Stomach smooth muscle (tissue), 2 donors: ENCODE data around the gene PKP1.

ENCODE experiments used
- H3K27ac ChIP-seq: one replicate; pipeline ENCODE4 v1.7.0; 2013; ENCODE audit warnings: mild to moderate bottlenecking, low read length, inconsistent platforms
- H3K27me3 ChIP-seq, 2 donors: one replicate each; pipeline ENCODE4 v1.7.0; 2013; ENCODE audit warnings: low read length in 2 of 2; ENCODE audit not compliant: insufficient read depth in 2 of 2, control insufficient read depth in 1 of 2
- H3K36me3 ChIP-seq, 2 donors: one replicate each; pipeline ENCODE4 v1.7.0; 2013; ENCODE audit warnings: low read length in 2 of 2; ENCODE audit not compliant: control insufficient read depth in 2 of 2, insufficient read depth in 2 of 2
- H3K4me1 ChIP-seq: one replicate; pipeline ENCODE4 v1.7.0; 2013; ENCODE audit warnings: low read length; ENCODE audit not compliant: control insufficient read depth, insufficient read depth
- H3K4me3 ChIP-seq, 2 donors: one replicate each; pipeline ENCODE4 v1.7.0; 2013; ENCODE audit warnings: low read length in 2 of 2
- H3K9ac ChIP-seq, 2 donors: one replicate each; pipeline ENCODE4 v1.7.0; 2013; ENCODE audit warnings: low read length in 2 of 2, mild to moderate bottlenecking in 1 of 2
- H3K9me3 ChIP-seq, 2 donors: one replicate each; pipeline ENCODE4 v1.7.0; 2013; ENCODE audit warnings: low read length in 2 of 2; ENCODE audit not compliant: control insufficient read depth in 2 of 2
- donor health status: healthy.
- donor health status: Pancreatic carcinoma.

PKP1 gene

DNA sequence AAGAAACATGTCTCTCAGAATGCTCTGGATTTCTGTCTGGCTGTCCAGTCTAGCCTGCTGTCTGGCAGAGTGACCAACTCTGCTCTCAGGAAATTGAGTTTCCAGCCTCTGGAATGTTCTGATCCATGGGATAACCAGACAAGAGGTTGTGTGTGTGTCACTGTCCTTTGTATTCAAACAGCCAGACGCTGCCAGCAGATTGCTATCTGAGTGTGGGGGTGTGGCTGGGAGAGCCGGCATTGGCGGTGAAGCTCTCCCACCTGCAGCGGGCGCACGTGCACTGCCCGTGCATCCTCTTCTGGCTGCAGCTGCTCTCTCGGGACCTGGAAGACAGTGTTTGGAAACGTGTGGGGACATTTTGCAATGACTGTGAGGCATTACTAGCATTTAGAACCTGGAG, 26.1 kb downstream of the PKP1 start:
- Histone ChIP-seq H3K27me3 (peaks cover 11 to 14% of the 10 kb centered on the region in 2 donors), H3K27ac (no peak overlapping the region), H3K9me3 (no peaks in the 10 kb centered on the region), H3K36me3 (no peaks in the 10 kb centered on the region), H3K9ac (no peak overlapping the region), H3K4me3 (no peak overlapping the region), H3K4me1 (no peaks in the 10 kb centered on the region)

DNA sequence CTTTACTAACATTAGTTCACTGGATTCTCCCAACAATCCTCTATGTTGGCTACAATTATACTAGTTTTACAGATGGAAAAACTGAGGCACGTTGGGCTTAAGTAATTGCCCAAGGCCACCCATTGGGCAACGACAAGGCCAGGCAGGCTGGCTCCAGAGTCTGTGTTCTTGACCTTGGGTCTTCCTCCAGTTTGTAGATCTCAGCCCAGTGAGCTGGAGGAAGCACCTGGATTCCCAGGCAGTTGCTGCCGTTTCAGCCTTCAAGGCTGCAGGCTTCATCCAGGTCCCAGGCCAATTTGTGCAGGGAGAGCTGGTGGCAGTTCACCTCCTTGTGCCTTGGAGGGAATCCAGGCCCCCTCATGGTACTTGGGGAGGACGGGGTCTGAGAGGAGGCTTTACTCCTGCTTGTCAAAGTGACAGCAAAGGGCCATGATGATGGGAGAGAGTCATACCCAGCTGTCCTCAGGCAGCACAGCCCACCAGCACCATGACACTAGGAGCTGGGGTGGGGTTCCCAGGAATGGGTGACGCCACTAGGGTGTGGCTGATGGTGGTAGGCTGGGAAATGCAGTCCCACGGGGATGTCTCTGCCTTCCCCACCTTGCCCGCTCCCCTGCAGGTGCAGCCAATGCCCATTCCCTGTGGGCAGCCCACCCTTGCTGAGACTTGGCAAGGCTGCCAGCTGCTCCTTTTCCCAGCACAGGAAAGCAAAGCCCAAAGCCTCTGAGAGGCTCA, 27.1 kb downstream of the PKP1 start:
- Histone ChIP-seq H3K36me3 (no peaks in the 10 kb centered on the region), H3K9ac (no peak overlapping the region), H3K4me1 (no peaks in the 10 kb centered on the region), H3K9me3 (no peaks in the 10 kb centered on the region), H3K4me3 (no peak overlapping the region), H3K27ac (no peak overlapping the region), H3K27me3 (peaks cover 11 to 12% of the 10 kb centered on the region in 2 donors)

DNA sequence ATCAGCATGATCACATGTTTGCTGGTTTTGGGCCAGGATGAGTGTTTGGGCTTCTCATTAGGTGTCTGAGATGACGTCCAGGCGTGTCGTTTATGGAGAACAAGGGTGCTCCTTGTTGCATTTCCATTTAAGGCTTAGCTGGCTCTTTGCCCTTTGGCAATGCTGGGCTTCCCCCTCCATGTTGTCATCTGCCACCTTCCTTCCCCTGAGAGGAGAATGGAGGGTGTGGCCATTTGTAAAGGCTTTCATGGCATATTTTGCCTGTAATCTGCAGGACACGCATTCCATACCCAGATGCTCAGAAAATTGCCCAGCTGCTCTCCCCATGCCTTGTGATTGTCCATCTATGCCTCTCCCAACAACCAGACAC, 27.7 kb downstream of the PKP1 start:
- no peak overlapping the region for H3K27ac ChIP-seq
- no peak overlapping the region for H3K9ac ChIP-seq
- H3K9me3 ChIP-seq: no peaks in the 10 kb centered on the region
- H3K4me1 ChIP-seq: no peaks in the 10 kb centered on the region
- no peak overlapping the region for H3K4me3 ChIP-seq
- H3K36me3 ChIP-seq: no peaks in the 10 kb centered on the region
- H3K27me3 ChIP-seq: peaks cover 10 to 11% of the 10 kb centered on the region in 2 donors

DNA sequence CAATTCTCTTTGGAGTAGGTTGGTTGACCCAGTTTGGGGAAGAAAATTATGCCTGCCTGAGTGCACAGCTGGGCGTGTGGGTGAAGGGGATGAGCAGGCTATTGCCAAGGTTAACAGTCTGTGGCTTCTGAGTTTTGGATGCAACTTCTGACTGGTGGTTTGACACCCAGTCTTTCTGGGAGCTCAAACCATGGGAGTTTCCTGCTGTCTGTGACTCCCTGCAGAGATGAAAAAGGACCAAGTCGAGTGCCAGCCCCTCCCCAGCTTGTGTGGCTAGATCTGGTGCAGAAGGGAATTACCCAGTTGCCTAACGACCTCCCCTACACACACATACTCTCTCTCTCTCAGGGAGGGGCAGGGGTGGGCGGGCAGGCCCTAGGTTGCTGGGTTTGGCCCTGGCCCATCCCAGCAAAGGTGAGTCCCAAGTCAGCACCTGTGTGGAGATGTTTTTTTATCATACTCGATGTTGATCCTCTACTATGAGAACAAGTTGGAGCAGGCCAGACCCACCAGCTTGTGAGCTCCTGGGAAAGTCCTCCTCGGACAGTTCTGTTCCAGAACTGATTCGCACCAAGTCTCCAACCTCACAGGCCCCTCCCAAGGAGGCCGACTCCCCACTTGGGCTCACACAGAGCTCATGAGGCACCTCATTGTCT, 28.2 kb downstream of the PKP1 start:
- H3K27me3 ChIP-seq: peaks cover 10 to 11% of the 10 kb centered on the region in 2 donors
- H3K27ac ChIP-seq: no peak overlapping the region
- H3K36me3 ChIP-seq: no peaks in the 10 kb centered on the region
- no peak overlapping the region for H3K9ac ChIP-seq
- H3K4me3 ChIP-seq: no peak overlapping the region
- no peaks in the 10 kb centered on the region for H3K9me3 ChIP-seq
- no peaks in the 10 kb centered on the region for H3K4me1 ChIP-seq

DNA sequence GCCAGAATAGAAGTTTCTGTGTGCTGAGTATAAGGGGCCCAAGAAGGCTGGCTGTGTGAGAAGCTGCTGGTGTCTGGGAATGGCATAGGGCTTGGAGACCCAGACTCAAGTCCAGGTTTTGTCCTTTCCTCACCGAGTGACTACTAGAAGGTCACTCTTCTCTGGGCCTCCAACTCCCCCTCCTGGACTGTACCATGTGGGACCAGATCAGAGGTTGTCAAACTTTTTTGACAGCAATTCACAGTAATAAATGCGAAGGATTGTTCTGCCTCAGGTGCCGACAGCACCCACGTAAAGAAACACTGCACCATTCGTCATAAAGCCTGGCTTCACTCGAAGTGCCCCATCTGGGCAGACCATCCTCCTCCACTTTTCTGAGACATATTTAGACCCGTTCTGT, 29.0 kb downstream of the PKP1 start:
- Histone ChIP-seq H3K27ac (no peak overlapping the region), H3K9me3 (no peaks in the 10 kb centered on the region), H3K4me3 (no peak overlapping the region), H3K9ac (no peak overlapping the region), H3K27me3 (peaks cover 8 to 11% of the 10 kb centered on the region in 2 donors), H3K36me3 (no peaks in the 10 kb centered on the region), H3K4me1 (no peaks in the 10 kb centered on the region)

DNA sequence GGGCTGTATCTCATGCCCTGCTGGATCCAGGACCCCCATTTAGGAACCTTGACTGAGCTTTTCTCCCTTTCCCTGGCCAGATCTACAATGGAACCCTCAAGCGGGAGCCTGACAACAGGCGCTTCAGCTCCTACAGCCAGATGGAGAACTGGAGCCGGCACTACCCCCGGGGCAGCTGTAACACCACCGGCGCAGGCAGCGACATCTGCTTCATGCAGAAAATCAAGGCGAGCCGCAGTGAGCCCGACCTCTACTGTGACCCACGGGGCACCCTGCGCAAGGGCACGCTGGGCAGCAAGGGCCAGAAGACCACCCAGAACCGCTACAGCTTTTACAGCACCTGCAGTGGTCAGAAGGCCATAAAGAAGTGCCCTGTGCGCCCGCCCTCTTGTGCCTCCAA, 29.8 kb downstream of the PKP1 start:
- H3K27ac ChIP-seq: no peak overlapping the region
- H3K27me3 ChIP-seq: peaks cover 8 to 11% of the 10 kb centered on the region in 2 donors
- no peaks in the 10 kb centered on the region for H3K9me3 ChIP-seq
- no peaks in the 10 kb centered on the region for H3K4me1 ChIP-seq
- no peaks in the 10 kb centered on the region for H3K36me3 ChIP-seq
- H3K9ac ChIP-seq: no peak overlapping the region
- H3K4me3 ChIP-seq: no peak overlapping the region

DNA sequence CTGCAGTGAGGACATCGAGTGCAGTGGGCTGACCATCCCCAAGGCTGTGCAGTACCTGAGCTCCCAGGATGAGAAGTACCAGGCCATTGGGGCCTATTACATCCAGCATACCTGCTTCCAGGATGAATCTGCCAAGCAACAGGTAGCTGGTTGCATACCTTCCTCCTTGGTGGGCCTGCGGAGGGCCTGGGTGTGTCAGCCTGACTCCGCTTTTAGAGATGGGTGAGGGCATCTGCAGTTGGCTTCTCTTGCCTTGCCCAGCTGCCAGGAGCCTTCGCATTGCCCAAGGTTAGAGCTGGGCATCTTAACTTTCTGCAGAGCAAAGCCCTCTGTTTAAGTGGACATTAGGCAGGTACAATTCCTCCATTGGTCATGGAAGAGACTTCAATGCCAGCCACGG, 33.2 kb downstream of the PKP1 start:
- no peaks in the 10 kb centered on the region for H3K4me1 ChIP-seq
- H3K4me3 ChIP-seq: no peak overlapping the region
- H3K36me3 ChIP-seq: no peaks in the 10 kb centered on the region
- no peaks in the 10 kb centered on the region for H3K9me3 ChIP-seq
- no peak overlapping the region for H3K9ac ChIP-seq
- no peak overlapping the region for H3K27ac ChIP-seq
- H3K27me3 ChIP-seq: peaks cover 2 to 3% of the 10 kb centered on the region in 2 donors

DNA sequence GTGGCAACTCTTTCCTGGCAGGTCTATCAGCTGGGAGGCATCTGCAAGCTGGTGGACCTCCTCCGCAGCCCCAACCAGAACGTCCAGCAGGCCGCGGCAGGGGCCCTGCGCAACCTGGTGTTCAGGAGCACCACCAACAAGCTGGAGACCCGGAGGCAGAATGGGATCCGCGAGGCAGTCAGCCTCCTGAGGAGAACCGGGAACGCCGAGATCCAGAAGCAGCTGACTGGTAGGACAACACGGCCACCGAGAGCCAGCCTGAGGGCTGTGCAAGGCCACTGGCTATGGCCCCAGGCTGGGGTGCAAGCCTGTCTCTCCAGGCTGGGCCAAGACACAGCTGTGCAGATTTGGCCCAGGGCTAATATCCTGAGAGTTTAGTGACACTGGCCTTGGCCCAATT, 34.2 kb downstream of the PKP1 start:
- Histone ChIP-seq H3K36me3 (no peaks in the 10 kb centered on the region), H3K27me3 (peaks cover 0 to 2% of the 10 kb centered on the region in 2 donors)

DNA sequence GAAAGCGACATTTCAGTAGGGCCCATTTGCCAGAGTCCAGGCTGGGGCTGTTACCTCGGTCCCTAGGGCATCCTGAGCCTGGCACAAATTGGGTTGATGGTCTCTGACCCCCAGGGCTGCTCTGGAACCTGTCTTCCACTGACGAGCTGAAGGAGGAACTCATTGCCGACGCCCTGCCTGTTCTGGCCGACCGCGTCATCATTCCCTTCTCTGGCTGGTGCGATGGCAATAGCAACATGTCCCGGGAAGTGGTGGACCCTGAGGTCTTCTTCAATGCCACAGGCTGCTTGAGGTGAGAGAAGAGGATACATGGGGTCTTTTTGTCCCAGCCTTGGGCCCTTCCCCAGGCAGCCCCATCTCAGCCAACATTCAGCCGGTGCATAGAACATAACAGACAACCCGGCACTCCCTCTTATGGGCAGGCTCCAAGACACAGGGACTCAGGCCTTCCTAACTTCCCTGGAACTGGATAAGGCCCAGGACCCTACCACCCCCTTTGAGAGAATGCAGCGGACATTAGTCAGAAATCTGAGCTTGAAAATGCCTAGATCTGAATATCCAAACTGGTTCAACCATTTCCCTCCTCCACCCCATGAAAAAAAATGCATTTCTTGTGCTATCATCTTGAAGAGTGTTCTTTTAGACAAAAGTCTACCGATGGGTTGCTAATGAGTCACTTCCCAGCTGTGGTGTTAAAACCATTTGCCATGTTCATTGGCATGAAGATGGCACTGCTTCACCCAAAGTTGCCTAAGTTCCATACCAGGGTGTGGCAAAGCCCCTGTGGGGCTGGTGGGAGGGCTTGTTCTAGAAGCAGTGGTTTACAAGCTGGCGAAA, 35.4 kb downstream of the PKP1 start:
- no peak overlapping the region for H3K9ac ChIP-seq
- H3K9me3 ChIP-seq: no peaks in the 10 kb centered on the region
- H3K4me1 ChIP-seq: no peaks in the 10 kb centered on the region
- no peak overlapping the region for H3K4me3 ChIP-seq
- H3K36me3 ChIP-seq: no peaks in the 10 kb centered on the region
- H3K27me3 ChIP-seq: peaks cover 0 to 2% of the 10 kb centered on the region in 2 donors
- H3K27ac ChIP-seq: no peak overlapping the region

More for the DNA sequence above, 34.2 kb downstream of the PKP1 start:
- Histone ChIP-seq H3K4me3 (no peak overlapping the region), H3K9me3 (no peaks in the 10 kb centered on the region), H3K27ac (no peak overlapping the region), H3K4me1 (no peaks in the 10 kb centered on the region), H3K9ac (no peak overlapping the region)

DNA sequence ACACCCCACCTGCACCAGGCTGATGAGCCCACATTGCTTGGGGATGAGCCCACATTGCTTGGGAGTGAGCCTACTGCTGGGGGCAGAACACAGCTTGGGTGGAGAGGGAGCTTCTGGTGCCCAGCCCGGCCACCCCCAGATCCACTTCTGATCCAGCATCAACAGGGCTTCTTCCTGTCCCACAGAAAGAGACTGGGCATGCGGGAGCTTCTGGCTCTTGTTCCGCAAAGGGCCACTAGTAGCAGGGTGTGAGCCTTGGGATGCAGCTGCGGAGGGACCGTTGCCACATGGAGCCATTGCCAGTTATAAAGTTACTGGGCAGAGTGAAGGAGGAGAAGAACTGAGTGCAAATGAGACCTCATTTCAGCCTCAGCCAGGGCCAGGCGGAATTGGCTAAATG, 36.3 kb downstream of the PKP1 start:
- Histone ChIP-seq H3K27ac (no peak overlapping the region), H3K4me3 (no peak overlapping the region), H3K9ac (no peak overlapping the region), H3K9me3 (no peaks in the 10 kb centered on the region), H3K27me3 (peaks cover 0 to 2% of the 10 kb centered on the region in 2 donors), H3K4me1 (no peaks in the 10 kb centered on the region), H3K36me3 (no peaks in the 10 kb centered on the region)
